WTC11 (cell line): Measurements from ENCODE around the gene CELF4. TPM values are rescaled to one million over a fixed set of nuclear protein-coding genes. Genes with fewer than 3 reads are reported as not detected.

Experiments used
- ATAC-seq: fragments of 200-7000 bp; cut with Tn5 transposase; 2 replicates; pipeline ENCODE4 v1.10.0; 2021; ENCODE audit warnings: mild to moderate bottlenecking, moderate library complexity
- CTCF ChIA-PET: fragments of 300-600 bp; sonication (Branson Sonifier 250); formaldehyde crosslinking; loops from one replicate; lab custom pipeline; 2021; ENCODE audit warnings: antibody characterized with exemption; lab: Charles Lee
- POLR2A ChIA-PET: fragments of 350-600 bp; sonication (Branson Sonifier 250); formaldehyde crosslinking; loops from one replicate; lab custom pipeline; 2021; ENCODE audit warnings: antibody characterized with exemption; lab: Charles Lee
- DNase-seq: peaks from one replicate; pipeline ENCODE4 v3.0.0; 2021; ENCODE audit warnings: low spot score
- H3K27ac Mint-ChIP-seq: 2 replicates; pipeline ENCODE4 v1.8.0; 2021; ENCODE audit warnings: mixed read lengths
- H3K27me3 Mint-ChIP-seq: 2 replicates; pipeline ENCODE4 v1.8.0; 2021; ENCODE audit warnings: low read depth, mild to moderate bottlenecking, moderate library complexity, mixed read lengths
- H3K36me3 Mint-ChIP-seq: 2 replicates; pipeline ENCODE4 v1.8.0; 2021; ENCODE audit warnings: mixed read lengths
- H3K4me1 Mint-ChIP-seq: 2 replicates; pipeline ENCODE4 v1.8.0; 2022; ENCODE audit warnings: mixed read lengths
- H3K4me3 Mint-ChIP-seq: 2 replicates; pipeline ENCODE4 v1.8.0; 2021; ENCODE audit warnings: mild to moderate bottlenecking, moderate library complexity, mixed read lengths
- H3K9me3 Mint-ChIP-seq: 2 replicates; pipeline ENCODE4 v1.8.0; 2021; ENCODE audit warnings: mixed read lengths
- CDX4 ChIP-seq: fragments of 250-450 bp; sonication (Bioruptor Pico); IDR thresholded peaks from 2 replicates; pipeline ENCODE4 v1.9.0; 2021; ENCODE audit warnings: moderate library complexity, mild to moderate bottlenecking, inconsistent platforms, borderline replicate concordance
- CREM ChIP-seq: sonication (generic); formaldehyde crosslinking; IDR thresholded peaks from 2 replicates; pipeline ENCODE4 v1.8.1; 2022; ENCODE audit warnings: mild to moderate bottlenecking, missing genetic modification reagents, moderate library complexity
- E2F1 ChIP-seq: sonication (generic); formaldehyde crosslinking; IDR thresholded peaks from 2 replicates; pipeline ENCODE4 v1.8.0; 2022; ENCODE audit warnings: mild to moderate bottlenecking, missing genetic modification reagents
- ERG ChIP-seq: fragments of 250-450 bp; sonication (Bioruptor Pico); IDR thresholded peaks from 2 replicates; pipeline ENCODE4 v1.8.0; 2021; ENCODE audit warnings: mild to moderate bottlenecking
- HMGXB4 ChIP-seq: sonication (generic); formaldehyde crosslinking; IDR thresholded peaks from 2 replicates; pipeline ENCODE4 v1.8.1; 2023; ENCODE audit warnings: mild to moderate bottlenecking, moderate library complexity, missing genetic modification reagents
- MLX ChIP-seq: sonication (generic); formaldehyde crosslinking; IDR thresholded peaks from 2 replicates; pipeline ENCODE4 v1.8.1; 2023; ENCODE audit warnings: mild to moderate bottlenecking, missing genetic modification reagents, moderate library complexity
- MYBL2 ChIP-seq: sonication (generic); formaldehyde crosslinking; IDR thresholded peaks from 2 replicates; pipeline ENCODE4 v1.8.1; 2023; ENCODE audit warnings: mild to moderate bottlenecking, moderate library complexity, missing genetic modification reagents
- NFE2L1 ChIP-seq: sonication (generic); formaldehyde crosslinking; IDR thresholded peaks from 2 replicates; pipeline ENCODE4 v1.8.1; 2023; ENCODE audit warnings: missing genetic modification reagents
- NR2C2 ChIP-seq: sonication (generic); formaldehyde crosslinking; IDR thresholded peaks from 2 replicates; pipeline ENCODE4 v1.8.0; 2022; ENCODE audit warnings: mild to moderate bottlenecking, missing genetic modification reagents
- OVOL2 ChIP-seq: fragments of 250-450 bp; sonication (Bioruptor Pico); IDR thresholded peaks from 2 replicates; pipeline ENCODE4 v1.9.0; 2021; ENCODE audit warnings: mild to moderate bottlenecking, borderline replicate concordance
- SMAD4 ChIP-seq: sonication (generic); formaldehyde crosslinking; IDR thresholded peaks from 2 replicates; pipeline ENCODE4 v1.8.0; 2022; ENCODE audit warnings: mild to moderate bottlenecking, missing genetic modification reagents
- TEAD4 ChIP-seq: sonication (generic); formaldehyde crosslinking; IDR thresholded peaks from 2 replicates; pipeline ENCODE4 v1.8.0; 2022; ENCODE audit warnings: mild to moderate bottlenecking, missing genetic modification reagents
- ZNF121 ChIP-seq: sonication (generic); formaldehyde crosslinking; IDR thresholded peaks from 2 replicates; pipeline ENCODE4 v1.8.0; 2023; ENCODE audit warnings: missing genetic modification reagents
- ZNF138 ChIP-seq: sonication (generic); formaldehyde crosslinking; conservative IDR thresholded peaks from 2 replicates; pipeline ENCODE4 v1.8.1; 2022; ENCODE audit warnings: mild to moderate bottlenecking, moderate library complexity, missing genetic modification reagents
- ZNF232 ChIP-seq: sonication (generic); formaldehyde crosslinking; IDR thresholded peaks from 2 replicates; pipeline ENCODE4 v1.8.0; 2022; ENCODE audit warnings: mild to moderate bottlenecking, missing genetic modification reagents
- ZNF281 ChIP-seq: sonication (generic); formaldehyde crosslinking; IDR thresholded peaks from 2 replicates; pipeline ENCODE4 v1.8.0; 2023; ENCODE audit warnings: mild to moderate bottlenecking, missing genetic modification reagents
- ZSCAN18 ChIP-seq: fragments of 250-450 bp; sonication (Bioruptor Pico); IDR thresholded peaks from 2 replicates; pipeline ENCODE4 v2.1.2; 2022; ENCODE audit warnings: mild to moderate bottlenecking, moderate library complexity
- total RNA-seq: library from RNA; stranded (reverse); gene quantifications from 3 replicates; pipeline ENCODE4 v1.2.3, GENCODE V29; 2021

The CELF4 gene
- total RNA-seq, 1 experiment from 2014 or later: 2.9 TPM

- no peak for TF ChIP-seq ZNF281 (CRISPR knock-in tag)
- TF ChIP-seq ERG (CRISPR knock-in tag): no peak
- TF ChIP-seq, all 79 proteins: peak for 0
These were observed 185.0 kb downstream of the CELF4 start (continued) for GRCh38 chr18:37380546-37381110.

- CTCF ChIA-PET: interaction anchor here (0.6 to 1.6 kb wide), 3 partner anchors 17 to 343 kb away, joined by 3 to 5 read pairs (median 5); no protein-coding TSS in a partner anchor
- Mint-ChIP-seq H3K9me3 (no peaks in the 10 kb centered on the region; the same call in 1 of the 2 replicates), H3K27me3 (peaks cover 13% of the 10 kb centered on the region), H3K4me3 (no peak overlapping the region), H3K36me3 (no peaks in the 10 kb centered on the region), H3K4me1 (peaks cover 5% of the 10 kb centered on the region), H3K27ac (no peak overlapping the region)
- TF ChIP-seq E2F1 (CRISPR knock-in tag) (no peak), CREM (CRISPR knock-in tag) (no peak), HMGXB4 (CRISPR knock-in tag) (no peak), MYBL2 (CRISPR knock-in tag) (no peak), SMAD4 (CRISPR knock-in tag) (no peak), OVOL2 (CRISPR knock-in tag) (no peak), ZSCAN18 (CRISPR knock-in tag) (no peak), CDX4 (CRISPR knock-in tag) (no peak), ZNF138 (CRISPR knock-in tag) (no peak), TEAD4 (CRISPR knock-in tag) (no peak), ZNF232 (CRISPR knock-in tag) (no peak), NR2C2 (CRISPR knock-in tag) (no peak), ZNF121 (CRISPR knock-in tag) (no peak), NFE2L1 (CRISPR knock-in tag) (no peak), MLX (CRISPR knock-in tag) (no peak)
- POLR2A ChIA-PET: no interaction called here
- no peak for ATAC-seq
- DNase-seq: no peak
These were observed 187.1 kb downstream of the CELF4 start for GRCh38 chr18:37378336-37379010.
